NCI-H524 treated with DMSO at 0.1 percent for 48 hours (cell line): ENCODE data around the gene DEDD.

Experiments
- DNase-seq: peaks from one replicate; lab custom pipeline; 2025; lab: John Stamatoyannopoulos, UW

DEDD gene, protein sequence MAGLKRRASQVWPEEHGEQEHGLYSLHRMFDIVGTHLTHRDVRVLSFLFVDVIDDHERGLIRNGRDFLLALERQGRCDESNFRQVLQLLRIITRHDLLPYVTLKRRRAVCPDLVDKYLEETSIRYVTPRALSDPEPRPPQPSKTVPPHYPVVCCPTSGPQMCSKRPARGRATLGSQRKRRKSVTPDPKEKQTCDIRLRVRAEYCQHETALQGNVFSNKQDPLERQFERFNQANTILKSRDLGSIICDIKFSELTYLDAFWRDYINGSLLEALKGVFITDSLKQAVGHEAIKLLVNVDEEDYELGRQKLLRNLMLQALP

DNA sequence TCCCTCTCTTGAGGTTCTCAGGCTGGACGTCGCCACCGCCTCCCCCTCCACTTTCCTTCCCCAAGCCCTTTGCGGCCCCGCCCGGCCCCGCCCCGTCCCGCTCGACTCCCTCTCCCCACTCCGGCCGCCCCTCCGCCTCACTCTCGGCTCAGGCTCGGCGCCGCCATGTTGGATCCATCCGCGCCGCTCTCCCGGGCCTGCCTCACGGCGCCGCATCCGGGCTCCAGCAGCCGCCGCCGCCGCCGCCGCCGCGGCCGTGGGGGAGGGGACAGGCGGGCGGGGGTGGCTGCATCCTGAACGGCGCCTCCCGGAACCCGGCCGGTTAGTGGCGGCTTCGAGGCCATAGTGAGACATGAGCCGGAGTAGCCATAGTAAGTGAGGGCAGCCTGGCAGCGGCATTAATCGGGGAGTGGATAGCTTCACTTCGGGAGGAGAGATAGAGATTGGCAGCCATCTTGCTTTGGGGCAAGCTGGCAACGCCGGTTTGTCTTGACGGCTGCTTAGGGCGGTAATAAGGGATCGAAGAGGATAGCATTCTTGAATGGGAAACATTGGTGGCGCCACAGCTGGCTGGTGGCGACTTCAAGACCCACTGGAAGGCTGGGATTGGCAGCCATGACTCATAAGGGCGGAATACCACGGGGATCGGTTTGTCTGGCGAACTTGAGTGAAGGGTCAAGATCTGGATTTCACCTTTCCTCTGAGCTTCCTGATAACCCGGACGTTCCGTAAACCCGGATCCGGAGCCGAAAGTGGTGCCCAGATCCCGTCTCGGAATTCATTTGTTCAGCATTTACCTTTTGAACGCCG lies at the start of gene DEDD:
Gene DEDD (minus strand): TSS at position 258 of the 810 bp plus-strand sequence. CDS start 8,205 bp downstream, outside the sequence.
- peak; percentile 94 for DNase-seq

DNA sequence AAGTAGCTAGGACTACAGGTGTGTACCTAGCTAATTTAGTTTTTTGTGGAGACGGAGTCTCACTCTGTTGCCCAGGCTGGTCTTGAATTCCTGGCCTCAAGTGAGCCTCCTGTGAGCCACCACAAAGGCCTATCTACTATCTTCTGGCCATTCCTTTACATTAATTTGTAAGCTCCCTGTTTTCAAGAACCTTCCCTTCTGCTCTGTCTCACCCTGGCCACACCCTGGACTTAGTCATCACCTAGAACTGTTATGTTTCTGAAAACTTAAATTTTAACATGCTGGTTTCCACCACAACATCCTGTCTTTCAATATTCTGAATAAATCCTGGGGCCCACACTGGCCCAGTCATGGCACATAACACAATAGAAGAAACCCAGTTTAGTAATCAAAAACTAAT lies 49.7 kb upstream of the DEDD start:
- no peak for DNase-seq

DNA sequence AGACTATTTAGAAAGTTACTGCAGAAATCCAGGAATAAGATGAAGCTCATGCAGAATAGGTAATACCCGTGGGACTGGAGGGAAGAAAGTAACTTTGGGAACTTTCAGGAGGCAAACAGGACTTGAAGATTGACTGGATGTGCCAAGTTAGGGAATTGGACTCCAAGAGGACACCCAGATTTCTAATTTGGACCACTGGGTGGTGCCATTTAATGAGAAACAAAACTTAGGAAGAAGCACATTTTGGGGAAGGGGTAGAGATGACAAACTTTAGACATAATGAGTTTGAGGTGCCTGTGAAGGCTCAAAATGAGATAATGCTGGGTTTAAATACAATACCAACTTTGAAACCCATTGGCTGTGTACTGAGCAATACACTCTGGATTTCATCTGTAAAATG lies 48.2 kb upstream of the DEDD start:
- peak; percentile 1 for DNase-seq

DNA sequence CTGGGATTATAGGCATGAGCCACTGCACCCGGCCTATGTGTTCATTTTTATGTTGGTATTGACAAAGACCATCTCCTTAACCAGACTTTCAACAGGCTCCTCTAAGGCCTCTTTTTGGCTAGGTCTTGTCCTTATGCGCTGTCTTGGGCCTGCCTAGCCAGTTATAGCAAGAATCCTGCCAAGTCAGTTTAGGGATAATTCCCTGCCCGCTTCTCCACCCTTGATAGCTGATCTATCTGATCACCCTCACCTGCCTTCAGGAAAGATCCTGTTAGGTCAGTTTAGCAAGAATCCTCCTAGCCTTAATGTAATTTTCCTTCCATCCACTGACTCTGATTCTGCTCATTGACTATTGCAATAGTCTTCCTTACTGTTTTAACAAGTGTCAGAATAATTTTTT lies 47.2 kb upstream of the DEDD start:
- DNase-seq, result no peak

DNA sequence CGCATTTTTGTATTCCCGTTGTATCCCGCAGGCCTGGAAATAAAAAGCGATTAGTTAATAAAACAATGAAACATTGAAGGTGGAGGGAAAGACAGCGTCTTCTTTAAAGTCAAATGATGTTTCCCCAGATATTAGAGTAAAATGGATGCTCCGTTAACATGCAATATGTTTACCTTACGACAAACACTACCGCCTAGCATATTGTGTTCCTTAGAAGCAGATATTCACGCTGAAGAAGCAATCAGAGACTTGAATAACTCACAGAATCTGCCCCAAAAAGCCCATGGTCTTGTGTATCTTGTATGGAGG lies 45.4 kb upstream of the DEDD start:
- no peak for DNase-seq

DNA sequence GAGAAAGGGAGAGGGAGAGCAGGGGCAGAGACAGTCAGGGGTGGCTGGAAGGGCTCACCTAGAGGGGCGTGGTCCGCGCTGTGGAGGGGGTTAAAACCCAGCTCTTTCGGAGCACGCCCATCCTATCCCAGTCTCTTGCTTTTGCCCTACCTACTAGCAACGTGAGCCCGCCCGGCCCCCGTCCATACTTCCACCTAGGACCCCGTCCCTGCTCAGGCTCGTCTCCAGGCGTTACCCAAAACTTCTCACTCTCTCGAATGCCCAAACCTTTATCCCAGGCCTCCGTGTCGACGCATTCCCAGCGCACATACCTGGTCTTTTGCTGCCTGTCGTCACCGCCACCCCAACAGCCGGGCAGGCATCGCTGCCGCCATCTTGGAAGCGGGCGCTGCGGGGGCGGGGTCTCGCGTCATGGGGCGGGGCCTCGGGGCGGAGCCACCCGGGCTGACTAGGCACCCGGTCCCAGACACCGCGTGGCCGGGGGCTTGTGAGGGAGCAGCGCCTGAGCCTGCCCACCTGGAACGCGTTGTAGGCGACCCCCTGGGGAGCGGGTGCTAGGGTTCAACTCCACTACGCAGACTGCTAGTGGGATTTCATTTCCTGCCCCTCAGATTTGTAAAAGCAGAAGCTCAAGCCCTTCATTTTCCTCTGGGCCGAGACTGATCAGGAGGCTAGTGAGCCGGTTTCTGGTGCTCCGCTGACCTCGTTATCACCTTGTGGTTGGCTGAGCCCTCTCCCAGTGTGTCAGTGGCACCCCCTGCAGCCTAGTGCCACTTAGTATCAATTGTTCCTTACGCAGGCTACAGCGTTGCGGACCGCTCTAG lies 44.9 kb upstream of the DEDD start, which contains the start of gene B4GALT3:
Gene B4GALT3 (minus strand): TSS at position 396 of the 824 bp plus-strand sequence. CDS start 1,447 bp downstream, outside the sequence.
- DNase-seq, result peak; percentile 61

DNA sequence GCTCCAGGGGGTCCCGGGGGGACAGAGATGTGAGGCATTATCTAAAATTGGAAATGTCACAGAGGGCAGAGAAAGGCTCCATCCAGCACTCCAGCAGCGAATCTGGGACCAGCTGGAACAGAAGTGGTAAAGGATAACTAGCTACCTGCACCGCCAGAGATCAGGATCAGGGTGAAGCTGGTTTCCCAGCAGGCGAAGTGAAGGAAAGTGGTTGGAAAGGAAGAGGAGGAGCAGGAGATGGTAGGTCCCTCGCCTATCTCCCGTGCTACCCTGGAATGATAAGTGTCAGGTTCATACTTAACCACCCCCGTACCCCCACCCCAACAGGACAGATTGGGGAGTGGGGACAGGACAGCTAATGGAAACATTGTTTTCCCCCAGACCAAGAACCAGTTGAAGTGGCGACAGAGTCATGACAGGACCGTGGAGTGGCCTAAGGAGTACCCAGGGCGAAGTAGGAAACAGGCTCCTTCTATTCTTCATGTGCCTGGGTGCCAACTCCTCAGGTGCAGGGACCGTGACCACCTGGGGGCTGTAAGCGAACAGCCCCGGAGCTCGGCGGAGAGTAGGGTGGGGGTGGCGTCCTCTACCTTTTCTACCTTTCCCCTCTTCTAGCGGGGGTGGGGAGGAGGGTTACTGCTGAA lies 44.1 kb upstream of the DEDD start:
- no peak for DNase-seq

DNA sequence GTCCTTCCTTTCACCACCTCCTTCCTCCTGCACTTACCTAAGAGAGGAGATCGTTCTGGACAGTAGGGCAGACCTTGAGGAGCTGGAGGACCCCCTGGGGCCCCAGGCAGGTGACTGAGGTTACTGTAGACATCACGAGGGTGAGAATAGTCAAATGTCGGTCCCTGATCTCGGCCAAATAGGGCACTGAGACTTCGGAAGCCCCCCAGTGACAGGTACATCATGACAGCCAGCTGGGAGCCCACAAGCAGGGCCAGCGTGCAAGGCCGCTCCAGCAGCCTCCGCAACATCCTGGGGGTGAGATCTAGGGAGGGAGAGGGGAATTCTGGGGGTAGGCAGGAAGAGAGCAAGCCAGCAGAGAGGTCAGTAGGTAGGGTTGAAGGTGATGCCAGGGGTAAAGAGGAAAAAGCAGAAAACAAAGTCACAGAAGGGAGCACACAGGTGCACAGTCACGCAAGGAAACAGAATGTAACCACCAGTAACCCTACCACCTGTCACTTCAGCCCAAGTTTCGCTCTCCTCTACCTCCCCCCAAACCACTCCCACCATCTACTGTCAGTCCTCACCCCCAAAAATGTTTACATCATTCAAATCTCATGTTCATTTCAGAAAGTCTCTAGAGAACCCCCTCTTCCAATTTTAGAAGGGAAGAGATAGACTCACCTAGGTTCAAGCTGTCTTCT lies 43.4 kb upstream of the DEDD start:
- DNase-seq, result no peak

DNA sequence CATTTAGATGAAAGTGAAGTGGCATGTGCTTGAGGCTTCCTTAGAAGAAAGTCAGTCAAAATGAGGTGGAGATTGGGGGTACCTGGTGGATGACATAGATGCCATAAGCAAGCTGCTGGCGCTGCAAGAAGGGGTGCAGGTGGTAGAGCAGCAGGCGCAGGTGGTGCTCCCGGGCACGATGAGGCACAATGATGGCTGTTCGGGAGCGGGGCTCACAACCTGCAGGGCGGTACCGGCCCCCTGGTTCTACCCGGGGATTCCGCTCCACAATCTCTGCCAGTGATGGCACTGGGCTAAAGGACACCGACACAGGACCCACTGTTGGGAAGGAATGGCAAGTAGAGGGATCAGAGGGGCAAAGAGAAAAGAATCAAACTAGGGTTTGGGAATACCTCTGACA lies 42.4 kb upstream of the DEDD start:
- no peak for DNase-seq

DNA sequence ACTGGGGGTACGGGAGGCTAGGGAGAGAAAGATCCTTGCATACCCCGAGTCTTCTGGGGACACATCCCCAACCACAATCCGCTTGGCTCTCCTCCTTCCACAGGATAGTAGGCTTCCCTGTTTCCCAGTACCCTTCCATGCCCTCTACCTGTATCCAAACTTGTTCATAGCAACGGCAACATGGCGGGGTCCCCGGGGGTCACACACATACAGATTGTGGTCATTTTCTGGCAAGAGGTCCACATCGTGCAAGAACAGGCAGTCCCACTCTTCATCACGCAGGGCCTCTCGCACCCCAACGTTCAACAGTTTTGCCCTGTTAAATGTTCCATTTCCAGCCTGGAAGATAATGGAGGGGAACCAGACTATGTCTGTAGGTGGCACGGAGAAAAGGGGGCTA lies 41.2 kb upstream of the DEDD start:
- DNase-seq, result no peak

DNA sequence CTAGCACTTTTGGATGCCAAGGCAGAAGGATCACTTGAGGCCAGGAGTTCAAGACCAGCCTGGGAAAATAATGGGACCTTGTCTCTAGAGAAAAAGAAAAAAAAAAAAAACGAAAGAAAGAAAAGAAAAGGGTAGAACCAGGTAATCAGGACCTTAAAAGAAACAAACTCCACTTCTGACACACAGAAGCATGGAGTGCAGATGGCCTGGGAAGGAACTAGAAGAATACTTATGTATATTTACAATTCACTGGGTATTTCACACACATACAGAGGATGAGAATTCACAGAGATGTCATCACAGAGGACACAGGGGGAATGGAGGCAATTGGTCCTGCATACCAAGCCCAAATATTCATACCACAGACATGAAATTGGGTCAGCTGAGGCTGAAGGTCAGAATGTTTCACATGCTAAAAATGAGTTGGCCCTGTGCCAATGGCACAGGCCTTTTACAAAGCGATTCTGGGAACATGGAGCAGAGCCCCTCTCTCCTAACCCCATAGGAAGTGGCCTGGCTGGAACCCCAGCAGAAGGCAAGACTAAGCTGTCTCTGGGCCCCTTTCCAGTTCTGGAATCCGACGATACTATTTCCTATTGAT lies 40.4 kb upstream of the DEDD start:
- DNase-seq, result no peak

DNA sequence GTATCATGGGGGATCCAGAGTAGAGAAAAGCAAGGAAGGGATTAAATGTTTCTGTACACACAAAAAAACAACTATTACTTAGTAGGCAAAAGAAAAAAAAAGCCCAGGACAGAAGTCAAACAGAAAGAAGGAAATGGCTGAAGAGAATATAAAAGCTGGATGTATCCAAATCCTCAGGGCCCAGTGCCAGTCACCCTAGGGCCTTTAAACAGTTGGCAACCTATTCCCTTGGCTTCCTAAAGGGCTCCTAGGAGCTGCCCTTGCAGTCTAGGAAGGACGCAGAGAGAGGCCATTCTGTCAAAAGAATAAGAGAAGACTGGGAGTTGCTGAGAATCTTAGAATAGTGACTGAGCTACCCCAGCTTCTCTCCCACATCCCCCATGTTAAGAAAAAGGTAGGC lies 39.9 kb upstream of the DEDD start:
- DNase-seq, result no peak

DNA sequence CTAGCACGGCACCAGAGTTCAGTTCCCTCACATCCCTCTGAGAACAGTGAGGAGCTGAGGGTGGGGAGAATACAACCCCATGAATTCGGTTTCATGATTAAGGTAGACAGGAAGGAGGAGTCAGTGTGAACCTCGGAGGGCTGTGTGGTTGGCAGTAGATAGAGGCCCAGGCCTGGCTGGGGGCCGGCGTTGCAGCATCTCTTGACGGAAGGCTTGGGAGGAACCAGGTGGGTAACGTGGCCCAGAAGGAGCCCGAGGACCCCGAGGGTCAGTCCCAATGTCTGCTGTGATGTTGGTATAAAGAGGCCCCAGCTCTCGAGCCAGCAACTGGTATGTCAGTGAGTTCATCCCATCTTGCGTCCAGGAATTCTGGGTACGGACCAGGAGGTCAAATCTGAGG lies 39.2 kb upstream of the DEDD start:
- no peak for DNase-seq

DNA sequence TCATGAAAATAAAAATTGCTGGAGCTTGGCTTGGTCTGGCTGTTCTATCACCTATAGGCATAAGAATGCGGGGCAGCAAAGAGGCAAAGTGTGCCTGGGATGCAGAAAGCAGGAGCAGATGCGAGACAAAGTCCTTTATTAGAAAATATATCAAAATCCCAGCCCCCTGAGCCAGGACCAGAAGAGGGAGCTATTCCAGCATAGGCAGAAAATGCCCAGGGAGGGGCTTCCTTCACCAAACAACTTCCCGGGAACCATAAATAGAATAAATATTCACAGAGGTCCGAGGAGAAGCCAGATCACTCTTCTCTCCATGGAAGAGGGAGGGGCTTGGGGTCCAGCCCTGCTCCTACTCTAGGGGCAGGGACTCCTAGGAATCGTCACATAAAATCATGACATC lies 38.7 kb upstream of the DEDD start:
- no peak for DNase-seq

DNA sequence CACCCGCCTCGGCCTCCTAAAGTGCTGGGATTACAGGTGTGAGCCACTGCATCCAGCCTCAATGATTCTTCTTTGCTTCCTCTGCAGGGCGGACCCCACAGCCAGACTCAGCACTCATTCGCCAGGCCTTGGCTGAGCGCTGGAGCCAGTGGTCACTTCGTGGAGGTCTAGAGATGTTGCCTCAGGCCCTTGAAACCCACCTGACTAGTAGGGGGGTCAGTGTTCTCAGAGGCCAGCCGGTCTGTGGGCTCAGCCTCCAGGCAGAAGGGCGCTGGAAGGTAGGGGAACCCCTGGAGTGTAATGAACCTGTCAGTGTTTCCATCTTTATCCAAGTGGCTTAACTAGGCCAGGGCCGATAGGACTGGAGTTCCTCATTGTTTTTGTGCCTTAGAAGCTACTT lies 36.4 kb upstream of the DEDD start:
- DNase-seq, result no peak

DNA sequence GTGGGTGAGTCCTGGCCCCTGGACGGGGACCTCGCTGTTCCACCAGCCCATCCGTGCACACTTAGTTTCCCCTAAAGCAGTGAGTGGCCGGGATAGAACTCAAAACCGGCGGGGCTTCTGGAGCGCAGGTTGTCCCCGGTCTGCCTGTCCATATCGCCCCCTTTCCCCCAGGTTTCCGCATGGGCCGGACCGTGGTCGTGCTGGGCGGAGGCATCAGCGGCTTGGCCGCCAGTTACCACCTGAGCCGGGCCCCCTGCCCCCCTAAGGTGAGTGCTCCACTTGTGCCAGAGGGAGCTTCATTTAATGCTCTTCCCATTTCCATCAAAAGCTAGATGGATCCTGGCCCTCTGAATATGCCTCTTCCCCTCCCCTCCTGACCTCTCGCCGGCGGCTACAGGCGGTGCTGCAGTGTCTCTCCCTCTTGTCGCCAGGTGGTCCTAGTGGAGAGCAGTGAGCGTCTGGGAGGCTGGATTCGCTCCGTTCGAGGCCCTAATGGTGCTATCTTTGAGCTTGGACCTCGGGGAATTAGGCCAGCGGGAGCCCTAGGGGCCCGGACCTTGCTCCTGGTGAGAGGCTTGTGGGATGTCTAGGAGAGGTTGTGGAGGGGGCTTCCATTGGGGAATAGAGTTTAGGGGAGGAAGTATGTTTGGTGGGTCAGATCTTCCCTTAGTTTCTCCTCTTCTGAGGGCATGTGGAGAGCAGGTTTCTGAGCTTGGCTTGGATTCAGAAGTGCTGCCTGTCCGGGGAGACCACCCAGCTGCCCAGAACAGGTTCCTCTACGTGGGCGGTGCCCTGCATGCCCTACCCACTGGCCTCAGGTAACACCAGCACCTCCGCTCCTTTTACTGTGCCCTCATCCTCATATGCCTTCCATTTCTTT lies 34.4 kb upstream of the DEDD start:
- DNase-seq, result no peak

DNA sequence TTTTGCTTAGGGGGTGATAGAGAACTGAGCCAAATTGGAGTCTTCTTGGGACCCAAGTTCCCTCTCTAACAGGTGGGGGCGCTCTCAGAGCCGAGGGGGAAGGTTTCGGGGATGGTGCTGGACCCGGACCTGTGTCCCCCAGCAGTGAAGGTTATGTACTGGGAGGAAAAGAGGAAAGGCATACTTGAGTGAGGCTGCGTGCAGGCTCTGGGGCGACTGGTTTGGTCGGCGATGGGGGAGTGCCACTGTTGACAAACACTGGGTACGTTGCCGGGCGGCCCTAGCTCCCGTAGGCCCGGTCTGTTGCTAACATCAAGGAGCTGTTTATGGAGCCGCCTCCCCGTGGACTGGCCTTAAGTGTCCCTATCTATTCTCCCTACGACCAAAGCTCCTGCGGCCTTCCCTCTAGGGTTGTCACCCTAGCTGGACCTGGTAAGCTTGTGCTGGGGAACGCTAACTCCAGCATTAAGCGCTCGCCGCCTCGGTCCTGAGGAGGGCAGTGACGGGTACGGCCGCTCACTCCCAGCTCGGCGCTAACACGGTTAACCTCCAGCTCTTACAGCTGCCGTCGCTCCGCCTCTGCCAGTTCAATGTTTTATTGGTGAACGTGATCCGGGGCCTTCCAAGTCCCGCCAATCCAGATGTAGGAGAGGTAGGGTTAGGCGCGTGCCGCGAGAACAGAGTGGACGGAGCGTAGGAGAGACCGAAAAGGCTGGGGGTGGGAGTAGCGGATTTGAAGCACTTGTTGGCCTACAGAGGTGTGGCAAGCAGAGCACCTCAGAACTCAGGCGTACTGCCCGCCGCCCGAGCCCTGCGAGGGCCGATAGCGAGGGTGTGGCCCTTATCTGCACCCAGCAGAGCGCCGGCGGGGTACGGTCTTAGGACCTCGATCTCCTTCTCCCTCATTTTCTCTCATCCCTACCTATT lies 33.5 kb upstream of the DEDD start, which contains the start of gene PPOX:
Gene PPOX (plus strand): TSS at position 685 of the 927 bp plus-strand sequence. CDS start 422 bp downstream, outside the sequence.
- DNase-seq, result peak; percentile 87

DNA sequence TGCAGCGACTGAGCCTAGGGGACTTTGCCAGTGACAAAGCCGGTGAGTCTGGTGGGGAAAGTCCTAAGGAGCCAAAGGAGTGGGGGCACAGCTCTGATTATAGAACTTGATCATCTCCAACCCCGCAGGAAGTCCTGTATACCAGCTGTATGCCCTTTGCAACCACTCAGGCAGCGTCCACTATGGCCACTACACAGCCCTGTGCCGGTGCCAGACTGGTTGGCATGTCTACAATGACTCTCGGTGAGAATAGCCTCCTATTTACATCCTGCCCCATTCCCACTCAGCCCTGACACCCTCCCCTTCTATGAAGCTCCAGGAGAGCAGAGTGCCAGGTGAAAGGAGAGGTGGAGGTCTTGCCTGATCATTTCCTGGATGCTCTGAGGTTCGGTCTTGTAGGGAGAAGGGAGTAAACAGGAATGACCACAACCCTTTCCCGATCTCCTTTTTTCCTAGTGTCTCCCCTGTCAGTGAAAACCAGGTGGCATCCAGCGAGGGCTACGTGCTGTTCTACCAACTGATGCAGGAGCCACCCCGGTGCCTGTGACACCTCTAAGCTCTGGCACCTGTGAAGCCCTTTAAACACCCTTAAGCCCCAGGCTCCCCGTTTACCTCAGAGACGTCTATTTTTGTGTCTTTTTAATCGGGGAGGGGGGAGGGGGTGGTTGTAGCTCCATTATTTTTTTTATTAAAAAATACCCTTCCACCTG lies 32.6 kb upstream of the DEDD start:
- no peak for DNase-seq
